Glomerular endothelial cell (primary cell): ENCODE data around the gene ZKSCAN3. TPM values are rescaled to one million over a fixed set of nuclear protein-coding genes. Genes with fewer than 3 reads are reported as not detected.
"Not testable (repeated sequence)": the region's sequence is repeated elsewhere in the genome, so short reads cannot be mapped to it uniquely, and the experiment has no call there.

Experiments used
- DNase-seq: peaks from one replicate; pipeline ENCODE4 v3.0.0-alpha.2; 2011; ENCODE audit warnings: low read depth, low spot score; ENCODE audit errors: extremely low read depth
- total RNA-seq: library from RNA; depleted of rRNA; stranded (reverse); fragments of >200 nt; gene quantifications from 2 replicates; pipeline ENCODE4 v1.2.3, GENCODE V29; 2015

The ZKSCAN3 gene
- total RNA-seq, 1 donor from 2014 or later = 4.6 TPM

- no peak for DNase-seq
These were observed 9.2 kb upstream of the ZKSCAN3 start for GRCh38 chr6:28340310-28341095.

DNA sequence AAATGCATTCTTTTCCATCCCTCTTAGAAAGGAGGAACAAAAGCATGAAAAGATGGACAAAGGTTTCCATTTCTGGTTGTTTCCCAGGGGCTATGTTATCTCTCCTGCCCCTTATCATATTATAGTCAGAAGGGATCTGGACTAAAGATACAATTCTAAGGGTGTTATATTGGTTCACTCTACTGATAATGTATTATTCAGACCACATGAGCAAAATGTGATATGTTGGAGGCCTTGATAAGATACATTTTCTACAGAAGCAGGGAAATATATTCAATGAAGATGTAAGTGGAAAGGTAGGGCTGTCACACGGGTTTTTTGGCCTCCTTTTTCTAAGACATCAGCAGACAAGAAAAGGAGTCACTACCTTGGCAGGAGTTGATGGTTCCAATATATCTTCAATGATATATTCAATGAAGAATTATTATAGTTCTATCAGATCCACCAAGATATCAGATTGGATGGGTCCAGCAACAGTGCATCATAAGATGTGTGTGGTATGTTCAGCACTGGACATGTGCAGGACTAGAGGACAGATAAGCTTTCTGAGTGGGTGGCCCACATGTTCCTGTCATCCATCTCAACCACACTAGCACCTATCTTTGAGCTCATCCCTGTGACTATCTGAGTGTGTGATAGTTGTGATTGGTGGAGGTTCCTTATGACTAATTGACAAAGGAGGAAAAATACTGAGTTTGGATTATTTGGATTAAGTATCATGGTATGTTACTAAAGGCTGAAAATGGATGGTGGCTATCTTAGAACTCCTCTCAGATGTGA, 5.7 kb upstream of the ZKSCAN3 start:
- no peak for DNase-seq

DNA sequence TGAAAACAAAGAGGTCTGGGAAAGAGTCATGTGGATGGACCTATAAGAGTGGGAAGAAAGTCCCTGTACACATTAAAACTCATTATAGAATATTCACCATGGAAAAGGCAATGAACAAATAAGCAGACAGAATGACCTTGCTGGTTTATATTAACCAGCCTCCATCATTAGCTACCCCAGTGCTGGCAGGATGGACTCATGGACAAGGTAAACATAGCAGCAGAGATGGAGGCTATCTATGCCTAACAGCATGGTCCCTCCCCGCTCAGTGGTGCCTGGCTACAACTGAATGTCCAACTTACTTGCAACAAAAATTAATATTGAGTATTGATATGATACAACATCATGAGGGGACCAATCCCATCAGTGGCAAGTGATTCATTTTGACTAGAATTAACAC, 4.5 kb upstream of the ZKSCAN3 start:
- no peak for DNase-seq

DNA sequence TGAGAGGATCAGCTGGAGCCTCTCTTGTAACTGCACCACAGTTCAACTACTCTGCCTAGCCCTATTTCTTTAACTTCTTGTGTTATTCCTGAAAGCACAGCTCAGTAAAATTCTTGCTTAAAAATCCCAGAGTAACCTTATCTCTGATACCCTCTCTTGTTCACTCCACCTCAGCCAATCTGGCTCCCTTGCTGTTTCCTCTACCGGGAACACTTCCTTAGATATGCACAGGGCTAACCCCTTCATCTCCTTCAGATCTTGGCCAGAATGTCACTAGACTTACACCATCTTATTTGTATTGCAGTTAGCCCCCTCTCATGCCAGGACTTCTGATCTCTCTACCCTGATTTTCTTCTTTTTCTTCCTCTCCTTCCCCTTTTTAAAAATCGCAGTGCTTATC, 2.6 kb upstream of the ZKSCAN3 start:
- DNase-seq = no peak

DNA sequence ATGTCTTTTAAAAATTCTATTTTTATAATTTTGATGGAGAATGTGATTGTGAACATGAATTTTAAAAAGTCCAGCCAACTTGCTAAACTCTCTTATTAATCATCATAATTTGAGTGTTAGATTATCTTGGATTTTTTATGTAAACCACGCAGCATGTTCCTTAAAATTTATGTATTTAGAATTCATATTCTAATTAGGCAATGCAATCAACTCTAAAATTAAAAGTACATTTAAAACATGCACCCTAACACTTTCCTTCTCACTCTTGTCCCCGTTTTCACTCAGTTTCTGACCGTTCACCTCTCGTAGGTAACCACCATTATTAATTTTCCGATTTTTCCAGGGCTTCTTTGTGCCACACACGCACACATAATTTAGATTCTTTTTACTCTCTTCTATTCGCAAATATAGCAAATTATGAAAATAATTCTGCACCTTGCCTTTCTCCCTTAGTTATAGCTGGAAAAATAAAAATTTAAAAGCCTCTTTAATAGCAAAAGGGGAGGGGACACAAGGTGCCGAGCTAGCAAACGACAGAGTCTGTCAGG, 329 bp upstream of the ZKSCAN3 start:
- DNase-seq = no peak

DNA sequence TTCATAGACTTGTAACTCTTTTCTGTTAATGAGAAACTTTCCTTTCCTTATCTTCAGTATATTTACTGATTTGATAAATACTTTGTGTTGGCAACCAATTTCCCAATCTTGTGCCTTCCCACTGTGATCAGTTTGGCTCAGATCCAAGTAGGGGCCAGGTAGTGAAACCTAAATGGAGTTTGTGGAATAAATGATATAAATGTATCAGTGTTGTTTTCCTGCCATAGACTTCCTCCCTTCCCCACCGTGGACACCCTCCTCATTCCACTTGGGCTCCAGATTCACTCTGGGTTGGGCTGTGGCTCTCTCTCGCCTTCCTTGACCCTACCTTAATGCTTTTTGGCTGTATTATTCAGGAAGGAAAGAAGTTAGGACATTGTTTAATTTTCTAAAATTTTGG, 1.3 kb downstream of the ZKSCAN3 start:
- DNase-seq = no peak

DNA sequence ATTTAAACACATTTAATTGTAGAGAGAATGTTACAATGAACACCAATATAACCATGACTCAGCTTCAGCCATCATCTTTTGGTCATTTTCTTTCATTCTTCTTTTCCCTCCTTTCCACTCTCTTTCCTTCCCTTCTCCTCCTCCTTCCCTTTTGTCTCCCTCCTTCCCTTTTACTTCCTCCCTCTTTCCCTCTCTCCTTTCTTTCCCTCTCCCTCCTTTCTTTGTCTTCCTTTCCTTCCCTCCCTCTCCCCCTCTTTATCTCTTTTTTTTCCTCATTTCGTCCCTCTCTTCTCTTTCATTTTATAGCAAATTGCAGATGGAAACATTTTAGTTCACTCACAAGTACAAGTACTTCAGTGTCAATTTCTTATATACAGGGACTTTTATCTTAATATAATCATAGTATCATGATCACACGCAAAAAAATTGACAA, 1.8 kb downstream of the ZKSCAN3 start:
- DNase-seq = no peak

- DNase-seq = no peak
These were observed 3.6 kb downstream of the ZKSCAN3 start for GRCh38 chr6:28353356-28353755.

GRCh38 chr6:28353981-28354676, 4.4 kb downstream of the ZKSCAN3 start:
- peak; percentile 31 for DNase-seq

DNA sequence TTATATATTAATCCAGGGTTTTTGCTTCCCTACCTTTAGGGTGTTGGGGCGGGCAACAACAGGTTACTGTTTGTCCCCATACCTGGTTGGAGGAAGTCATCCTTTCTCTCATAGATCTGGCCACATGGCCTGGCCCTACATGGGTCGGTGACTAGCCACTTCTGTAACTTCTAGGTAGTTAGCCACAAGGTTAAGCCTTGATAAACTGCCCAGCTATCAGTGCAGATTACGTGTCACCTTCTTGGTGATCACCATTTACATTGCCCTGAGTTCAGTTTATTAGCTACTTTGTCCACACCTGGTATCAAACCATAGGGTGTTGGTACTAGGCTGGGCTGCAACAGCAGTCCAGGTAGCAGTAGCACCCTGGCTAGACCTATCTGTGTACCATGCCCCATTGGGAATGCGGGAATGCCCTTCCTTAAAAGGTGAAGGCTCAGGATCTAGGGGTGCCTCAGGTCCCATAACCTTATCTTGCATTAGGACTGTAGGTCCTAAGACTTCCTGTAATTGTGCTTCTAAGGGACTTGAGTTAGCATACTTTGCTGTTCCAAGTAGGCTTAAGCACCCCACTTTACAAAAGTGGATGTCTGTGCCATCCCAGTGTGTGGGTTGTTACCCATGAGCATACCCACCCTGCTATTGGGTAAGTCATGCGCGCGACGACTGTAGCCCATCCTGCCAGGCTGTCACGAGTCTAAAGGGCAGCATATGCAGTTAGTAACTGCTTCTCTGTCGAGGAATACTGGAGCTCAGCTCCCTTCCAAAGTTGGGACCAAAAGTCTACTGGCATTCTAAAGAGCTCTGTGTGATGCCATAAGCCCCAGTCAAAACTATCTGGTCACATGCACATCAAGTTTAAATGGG, 5.2 kb downstream of the ZKSCAN3 start:
- DNase-seq = no peak

GRCh38 chr6:28355743-28356665, 6.3 kb downstream of the ZKSCAN3 start:
- DNase-seq = peak; percentile 86

DNA sequence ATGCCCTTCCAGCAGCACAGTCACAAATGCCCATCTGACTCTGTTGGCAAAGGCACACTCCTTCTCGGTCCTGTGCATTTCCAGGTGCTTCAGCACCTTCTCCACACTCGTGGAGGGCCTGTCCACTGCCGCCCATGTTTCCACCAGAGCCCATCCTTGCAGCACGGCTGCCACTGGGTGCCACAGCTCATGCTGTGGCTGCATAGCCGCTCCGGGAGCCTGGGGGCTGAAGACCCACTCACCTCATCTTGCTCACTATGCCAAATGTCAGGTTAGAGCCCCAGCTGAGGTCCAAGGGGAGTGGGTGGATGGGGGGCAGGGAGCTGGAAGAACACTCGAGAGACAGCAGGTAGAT, 6.9 kb downstream of the ZKSCAN3 start:
- no peak for DNase-seq

DNA sequence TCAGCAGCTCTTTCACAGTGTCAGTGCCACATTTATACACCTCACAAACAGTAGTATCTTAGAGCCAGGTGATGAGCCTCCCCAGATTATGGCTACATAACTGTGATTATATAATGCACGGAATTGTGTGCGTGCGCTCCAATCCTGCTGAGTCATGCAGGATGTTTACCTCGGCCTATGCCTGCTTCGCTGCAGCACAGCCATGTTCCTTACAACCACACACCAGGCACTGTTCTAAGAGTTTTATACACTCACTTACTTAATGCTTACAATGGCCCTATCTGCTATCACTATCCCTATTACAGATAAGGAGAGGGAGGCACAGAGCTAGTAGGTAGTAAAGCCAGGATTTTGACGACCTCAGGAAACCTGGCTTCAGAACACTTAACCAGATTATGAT, 7.3 kb downstream of the ZKSCAN3 start:
- DNase-seq = no peak

- not testable (repeated sequence) for DNase-seq
These were observed 9.8 kb downstream of the ZKSCAN3 start for GRCh38 chr6:28359562-28359961.

- DNase-seq = no peak
These were observed 11.2 kb downstream of the ZKSCAN3 start for GRCh38 chr6:28360961-28361360.

- DNase-seq = not testable (repeated sequence)
These were observed 15.8 kb downstream of the ZKSCAN3 start for GRCh38 chr6:28365590-28365989.

GRCh38 chr6:28368522-28368921, 18.8 kb downstream of the ZKSCAN3 start:
- DNase-seq = no peak

- no peak for DNase-seq
These were observed 19.7 kb downstream of the ZKSCAN3 start for GRCh38 chr6:28369463-28369862.

DNA sequence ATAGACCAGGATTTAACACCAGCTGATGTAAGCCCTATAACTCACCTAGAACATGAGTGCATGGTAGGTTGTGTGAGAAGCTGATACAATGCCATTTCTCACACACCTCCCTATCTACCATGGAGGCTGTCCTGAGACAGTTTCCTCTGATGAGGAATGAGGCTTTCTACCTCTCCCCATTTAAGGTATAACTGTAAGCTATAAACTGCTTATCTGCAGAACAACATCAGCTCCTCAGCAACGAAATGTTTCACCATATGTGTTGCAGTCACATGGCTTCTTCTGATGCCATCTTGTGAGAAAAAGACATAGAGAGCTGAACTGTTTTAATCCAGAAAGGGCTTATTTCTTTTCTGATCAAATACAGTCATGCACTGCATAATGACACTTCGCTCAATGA, 20.7 kb downstream of the ZKSCAN3 start:
- DNase-seq = no peak
